Panc1 (cell line): Measurements from ENCODE around the gene MAL. TPM values are rescaled to one million over a fixed set of nuclear protein-coding genes. Genes with fewer than 3 reads are reported as not detected.

Experiments
- ATAC-seq: fragments of 200-7000 bp; cut with Tn5 transposase; 2 replicates; pipeline ENCODE4 v1.9.1; 2020; ENCODE audit warnings: mild to moderate bottlenecking, moderate library complexity
- BruUV-seq: library from RNA; stranded (reverse); fragments of 400-500 nt; replicated peaks from 2 replicates; lab custom pipeline; 2021; lab: Mats Ljungman, UMichigan
- CTCF ChIA-PET: fragments of 300-600 bp; sonication (Branson Sonifier 250); formaldehyde crosslinking; loops from one replicate; lab custom pipeline; 2022; ENCODE audit warnings: antibody characterized with exemption; lab: Charles Lee
- POLR2A ChIA-PET: fragments of 300-600 bp; sonication (Branson Sonifier 250); formaldehyde crosslinking; loops from one replicate; lab custom pipeline; 2022; ENCODE audit warnings: antibody characterized with exemption; lab: Charles Lee
- DNase-seq: peaks from one replicate; pipeline ENCODE4 v3.0.0-alpha.2; 2010; ENCODE audit warnings: low read depth, low spot score
- H3K27ac ChIP-seq: 2 replicates; pipeline ENCODE4 v1.5.1; 2011; ENCODE audit warnings: mild to moderate bottlenecking, low read length, inconsistent platforms
- H3K27me3 ChIP-seq: fragments of 200-500 bp; sonication (Bioruptor generic); 2 replicates; pipeline ENCODE4 v1.6.0; 2014; ENCODE audit warnings: low read length, inconsistent platforms; ENCODE audit not compliant: control insufficient read depth, insufficient read depth
- H3K36me3 ChIP-seq: fragments of 200-500 bp; sonication (Bioruptor generic); 2 replicates; pipeline ENCODE4 v1.5.1; 2014; ENCODE audit warnings: inconsistent platforms, mild to moderate bottlenecking, low read length, moderate library complexity; ENCODE audit not compliant: control insufficient read depth, insufficient read depth
- H3K4me1 ChIP-seq: 2 replicates; pipeline ENCODE4 v1.5.1; 2011; ENCODE audit warnings: inconsistent platforms, mild to moderate bottlenecking, low read length, moderate library complexity; ENCODE audit not compliant: control insufficient read depth, insufficient read depth
- H3K4me3 ChIP-seq, 2 experiments: 2 replicates each; pipeline ENCODE4 v1.5.1; 2011 to 2012; ENCODE audit warnings: low read depth in 2 of 2, low read length in 2 of 2, mild to moderate bottlenecking in 2 of 2, inconsistent platforms in 1 of 2, moderate library complexity in 1 of 2
- H3K9me3 ChIP-seq: fragments of 200-500 bp; sonication (Bioruptor generic); 2 replicates; pipeline ENCODE4 v1.5.1; 2014; ENCODE audit warnings: low read depth, mild to moderate bottlenecking, inconsistent platforms, low read length, moderate library complexity; ENCODE audit not compliant: control insufficient read depth, insufficient read depth
- CTCF ChIP-seq: fragments of 450-650 bp; IDR thresholded peaks from 2 replicates; pipeline ENCODE4 v1.5.1; 2017; ENCODE audit warnings: mild to moderate bottlenecking
- POLR2AphosphoS5 ChIP-seq: IDR thresholded peaks from 2 replicates; pipeline ENCODE4 v1.6.1; 2012; ENCODE audit warnings: mild to moderate bottlenecking, low read depth, low read length, moderate library complexity
- REST ChIP-seq, 2 experiments: IDR thresholded peaks; 2 replicates each; pipeline ENCODE4 v1.6.1; 2011 to 2012; ENCODE audit warnings: low read depth in 2 of 2, control low read depth in 1 of 2, low read length in 1 of 2, mild to moderate bottlenecking in 1 of 2, moderate library complexity in 1 of 2; ENCODE audit not compliant: insufficient read depth in 1 of 2
- SIN3A ChIP-seq: IDR thresholded peaks from 2 replicates; pipeline ENCODE4 v1.6.1; 2012; ENCODE audit warnings: low read depth, mild to moderate bottlenecking, low read length, moderate library complexity, borderline replicate concordance; ENCODE audit not compliant: insufficient read depth
- TCF7L2 ChIP-seq: IDR thresholded peaks from 2 replicates; pipeline ENCODE4 v1.6.1; 2011; ENCODE audit warnings: mild to moderate bottlenecking, low read depth, low read length, inconsistent platforms
- in situ Hi-C: cut with HindIII; loops from 2 replicates; pipeline ENCODE4 v1.10.0; 2016; ENCODE audit warnings: low sequenced_read_pairs, low pct_unique_long_range_greater_than_20kb
- intact Hi-C: fragments of 100-400 bp; cut with micrococcal nuclease; formaldehyde crosslinking; loops from one replicate; pipeline ENCODE4 v1.10.0; 2022; ENCODE audit not compliant: unreplicated experiment
- total RNA-seq: library from RNA; stranded (reverse); gene quantifications from one replicate; pipeline ENCODE4 v1.2.1, GENCODE V29; 2021; ENCODE audit not compliant: unreplicated experiment

The MAL gene
- total RNA-seq, 1 experiment from 2014 or later, result 1.3 TPM

GRCh38 chr2:95055262-95055661 lies 29.8 kb downstream of the MAL start:
- ChIA-PET POLR2A (no interaction called here), CTCF (no interaction called here)
- no TSS peak for BruUV-seq
- ATAC-seq, result no peak
- peaks cover 8% of the 10 kb centered on the region for H3K27me3 ChIP-seq
- intact Hi-C loops, result no loop called here
- H3K9me3 ChIP-seq, result no peaks in the 10 kb centered on the region
- DNase-seq, result no peak
- H3K4me3 ChIP-seq, result no peak overlapping the region
- TF ChIP-seq REST (IDR thresholded peaks at IDR 0.05; ENCODE audit: insufficient read depth in 1 of 2, low read depth in 2 of 2, low read length in 1 of 2) (no peak), CTCF (no peak), SIN3A (no peak), TCF7L2 (no peak), POLR2AphosphoS5 (no peak)
- H3K4me1 ChIP-seq, result no peaks in the 10 kb centered on the region; the same call in 1 of the 2 replicates
- no peak overlapping the region for H3K27ac ChIP-seq
- H3K36me3 ChIP-seq, result no peaks in the 10 kb centered on the region
- in situ Hi-C loops, result no loop called here

GRCh38 chr2:95056044-95056443 lies 30.5 kb downstream of the MAL start:
- H3K27ac ChIP-seq, result no peak overlapping the region
- H3K4me3 ChIP-seq, result no peak overlapping the region
- in situ Hi-C loops, result no loop called here
- DNase-seq (no peak), ATAC-seq (no peak)
- POLR2A ChIA-PET, result no interaction called here
- no peaks in the 10 kb centered on the region for H3K36me3 ChIP-seq
- intact Hi-C loops, result no loop called here
- CTCF ChIA-PET, result no interaction called here
- peaks cover 8% of the 10 kb centered on the region for H3K27me3 ChIP-seq
- no peak for TF ChIP-seq REST (IDR thresholded peaks at IDR 0.05; ENCODE audit: insufficient read depth in 1 of 2, low read depth in 2 of 2, low read length in 1 of 2)
- no peak for TF ChIP-seq SIN3A
- TF ChIP-seq CTCF, result no peak
- no peak for TF ChIP-seq TCF7L2
- TF ChIP-seq POLR2AphosphoS5, result no peak
- no peaks in the 10 kb centered on the region; the same call in 1 of the 2 replicates for H3K4me1 ChIP-seq
- H3K9me3 ChIP-seq, result no peaks in the 10 kb centered on the region
- BruUV-seq, result no TSS peak
